HG03565 (cell line): ENCODE measurements around the gene KCNK7.
"Not testable (repeated sequence)": the region's sequence is repeated elsewhere in the genome, so short reads cannot be mapped to it uniquely, and the experiment has no call there.

Experiments
- ATAC-seq: cut with Tn5 transposase; IDR thresholded peaks from one replicate; pipeline ENCODE4 v1.9.1; 2021; ENCODE audit warnings: mild to moderate bottlenecking, moderate library complexity; ENCODE audit not compliant: unreplicated experiment

The KCNK7 gene

GRCh38 chr11:65595543-65596281 lies at the start of gene KCNK7:
KCNK7 (minus strand) TSS chr11:65595800; CDS start chr11:65595772, 28 bp downstream.
- no peak for ATAC-seq

- no peak for ATAC-seq
Measured at GRCh38 chr11:65644837-65645236, 49.2 kb upstream of the KCNK7 start.

- no peak for ATAC-seq
Measured at GRCh38 chr11:65643971-65644370, 48.4 kb upstream of the KCNK7 start.

- ATAC-seq = no peak
Measured at GRCh38 chr11:65642014-65642671, 46.5 kb upstream of the KCNK7 start.

- no peak for ATAC-seq
Measured at GRCh38 chr11:65641297-65642013, 45.9 kb upstream of the KCNK7 start.

GRCh38 chr11:65640483-65641296 lies 45.1 kb upstream of the KCNK7 start:
- ATAC-seq = no peak

- ATAC-seq = peak; percentile 25
Measured at GRCh38 chr11:65639623-65640482, 44.3 kb upstream of the KCNK7 start.

GRCh38 chr11:65639228-65639597 lies 43.6 kb upstream of the KCNK7 start:
- not testable (repeated sequence) for ATAC-seq

- ATAC-seq = no peak
Measured at GRCh38 chr11:65637794-65638419, 42.3 kb upstream of the KCNK7 start, which contains the start of gene SIPA1. SIPA1 (plus strand) TSS chr11:65638101; CDS start chr11:65640922, 2,821 bp downstream.

GRCh38 chr11:65637032-65637557 lies 41.5 kb upstream of the KCNK7 start:
- no peak for ATAC-seq

- ATAC-seq = no peak
Measured at GRCh38 chr11:65636108-65637031, 40.8 kb upstream of the KCNK7 start.

GRCh38 chr11:65634905-65635731 lies 39.5 kb upstream of the KCNK7 start:
- ATAC-seq = no peak

- ATAC-seq = no peak
Measured at GRCh38 chr11:65634440-65634839, 38.8 kb upstream of the KCNK7 start.

- ATAC-seq = no peak
Measured at GRCh38 chr11:65634109-65634436, 38.5 kb upstream of the KCNK7 start.

- no peak for ATAC-seq
Measured at GRCh38 chr11:65633390-65634108, 37.9 kb upstream of the KCNK7 start.

- no peak for ATAC-seq
Measured at GRCh38 chr11:65630215-65630614, 34.6 kb upstream of the KCNK7 start.

GRCh38 chr11:65629579-65629978 lies 34.0 kb upstream of the KCNK7 start:
- ATAC-seq = no peak
